CD4-positive, alpha-beta T cell treated with Interleukin-4 for 1 hour (primary cell): ENCODE data around the gene LTC4S.

Experiments
- DNase-seq, 2 donors: peaks; one replicate each; pipeline ENCODE4 v3.0.0-alpha.2; 2020 to 2022

LTC4S gene

DNA sequence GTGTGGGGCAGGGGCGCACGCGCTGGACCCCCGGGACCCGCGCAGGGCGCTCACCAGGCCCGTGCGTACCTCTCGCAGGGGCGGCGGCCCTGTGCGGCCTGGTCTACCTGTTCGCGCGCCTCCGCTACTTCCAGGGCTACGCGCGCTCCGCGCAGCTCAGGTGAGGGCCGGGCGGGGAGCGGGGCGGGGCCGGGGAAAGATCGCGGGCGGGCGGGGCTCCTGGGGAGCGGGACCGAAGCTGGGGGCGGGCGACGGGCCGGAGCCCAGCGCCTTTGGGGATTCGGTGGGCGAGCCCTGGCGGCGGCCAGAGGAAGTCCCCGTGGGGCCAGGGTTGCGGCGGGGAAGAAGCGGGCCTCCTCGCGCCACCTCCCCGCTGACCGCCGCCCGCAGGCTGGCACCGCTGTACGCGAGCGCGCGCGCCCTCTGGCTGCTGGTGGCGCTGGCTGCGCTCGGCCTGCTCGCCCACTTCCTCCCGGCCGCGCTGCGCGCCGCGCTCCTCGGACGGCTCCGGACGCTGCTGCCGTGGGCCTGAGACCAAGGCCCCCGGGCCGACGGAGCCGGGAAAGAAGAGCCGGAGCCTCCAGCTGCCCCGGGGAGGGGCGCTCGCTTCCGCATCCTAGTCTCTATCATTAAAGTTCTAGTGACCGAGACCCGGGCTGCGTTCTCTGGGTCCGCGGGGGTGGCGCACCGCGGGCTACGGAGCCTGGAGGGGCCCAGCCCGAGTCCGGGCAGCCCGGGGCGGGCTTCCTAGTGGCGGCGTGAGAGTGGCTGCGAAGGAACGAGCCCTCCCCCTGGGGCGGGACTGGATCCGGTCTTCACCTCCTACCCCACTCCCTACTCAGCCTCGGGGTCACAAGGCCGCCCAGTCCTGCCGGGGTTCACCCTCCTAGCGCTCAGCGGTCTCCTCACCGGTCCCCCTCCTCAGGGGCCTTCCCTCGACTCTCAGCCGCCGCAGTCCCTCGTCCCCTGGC lies 2.4 kb downstream of the LTC4S start:
- DNase-seq: peak; percentile 71 to 75

DNA sequence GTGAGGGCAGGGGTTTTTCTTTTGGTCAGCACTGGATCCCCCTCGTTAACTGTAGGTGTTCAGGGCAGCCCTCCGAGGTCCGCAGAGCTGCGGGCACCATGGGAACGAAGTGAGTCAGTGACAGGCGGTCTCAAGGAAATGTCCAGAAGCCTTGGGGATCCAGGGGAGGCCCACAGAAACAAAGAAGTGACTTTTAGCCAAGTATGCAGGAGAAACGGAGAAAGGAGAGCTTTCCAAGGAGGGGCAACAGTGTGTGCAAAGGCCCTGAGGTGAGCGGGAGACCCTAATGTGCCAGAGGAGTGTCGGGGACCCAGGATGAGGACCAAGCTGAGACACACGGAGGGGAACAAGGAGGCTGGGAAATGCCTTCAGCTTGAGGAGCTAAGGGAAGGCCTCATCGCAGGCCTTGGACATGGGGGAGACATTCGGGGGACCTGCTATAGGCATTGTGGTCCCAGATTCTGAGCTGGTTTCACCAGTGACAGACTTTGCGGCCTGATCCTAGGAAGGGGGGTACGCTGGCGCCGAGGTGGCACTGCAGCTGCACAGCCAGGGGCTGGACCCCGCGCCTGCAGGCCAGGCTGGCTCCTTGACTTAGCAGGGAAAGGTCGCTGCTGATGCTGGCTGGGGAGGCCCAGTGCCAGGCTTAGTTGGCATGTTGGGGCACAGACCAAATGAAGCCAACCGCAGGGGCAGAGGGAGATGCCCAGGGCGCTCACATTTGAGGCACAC lies 3.3 kb downstream of the LTC4S start:
- no peak for DNase-seq

GRCh38 chr5:179797741-179798140 lies 4.0 kb downstream of the LTC4S start:
- no peak for DNase-seq

DNA sequence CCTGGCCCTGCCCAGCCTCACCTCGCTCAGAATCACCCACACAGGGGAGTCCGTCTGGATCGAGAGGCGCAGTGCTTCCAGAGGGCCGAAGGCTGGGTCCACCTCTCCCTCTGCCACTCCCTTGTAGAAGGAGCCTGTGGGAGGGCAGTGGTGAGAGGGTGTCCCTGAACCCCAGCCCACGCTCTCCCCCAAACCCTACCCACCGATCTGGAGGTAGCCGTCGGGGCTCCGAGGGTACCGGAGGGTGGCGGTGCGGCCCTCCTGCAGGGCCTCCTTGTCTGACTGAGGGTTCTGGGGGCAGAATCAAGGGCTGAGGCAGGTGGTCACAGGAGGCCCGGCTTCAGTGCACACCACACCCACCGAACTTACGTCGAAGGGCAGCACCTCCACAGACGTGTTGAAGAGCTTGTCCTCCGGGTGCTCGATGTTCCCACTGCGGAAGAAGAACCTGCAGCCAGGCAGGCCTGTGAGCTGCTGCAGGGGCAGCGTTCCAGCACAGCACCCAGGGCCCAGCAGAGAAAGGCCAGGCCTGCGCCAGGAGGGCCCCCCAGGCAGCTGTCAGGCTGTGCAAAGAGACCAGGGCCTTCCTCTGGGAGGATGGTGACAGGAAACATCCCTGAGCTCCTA lies 4.5 kb downstream of the LTC4S start:
- no peak for DNase-seq

- no peak for DNase-seq
Measured at GRCh38 chr5:179798771-179799643, 5.2 kb downstream of the LTC4S start.

GRCh38 chr5:179799644-179799973 lies 5.8 kb downstream of the LTC4S start:
- DNase-seq: no peak

GRCh38 chr5:179800071-179800695 lies 6.4 kb downstream of the LTC4S start:
- no peak for DNase-seq

DNA sequence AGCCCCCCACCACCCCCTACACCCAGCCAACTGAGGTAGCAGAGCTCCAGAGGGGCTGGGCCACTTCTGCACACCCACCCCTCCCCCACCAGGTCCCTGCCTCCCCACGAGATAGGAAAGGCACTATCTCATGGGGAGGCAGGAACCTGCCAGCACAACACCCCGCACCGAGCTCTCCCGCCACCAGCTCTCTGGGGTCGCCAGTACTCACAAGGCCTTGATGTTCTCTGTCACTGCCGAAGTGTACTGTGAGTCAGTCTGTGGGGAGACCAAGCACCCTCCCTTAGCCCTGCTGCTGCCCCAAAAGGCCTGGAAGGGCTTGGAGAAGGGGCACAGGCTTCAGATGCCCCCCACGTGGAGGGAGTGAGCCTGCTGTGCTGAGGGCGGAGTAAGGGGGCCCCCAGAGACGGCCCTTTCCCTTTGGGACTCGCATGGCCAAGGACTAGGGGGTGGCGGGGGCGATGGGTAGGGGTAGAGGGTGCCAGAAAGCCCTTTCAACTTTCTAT lies 7.0 kb downstream of the LTC4S start:
- DNase-seq: no peak

DNA sequence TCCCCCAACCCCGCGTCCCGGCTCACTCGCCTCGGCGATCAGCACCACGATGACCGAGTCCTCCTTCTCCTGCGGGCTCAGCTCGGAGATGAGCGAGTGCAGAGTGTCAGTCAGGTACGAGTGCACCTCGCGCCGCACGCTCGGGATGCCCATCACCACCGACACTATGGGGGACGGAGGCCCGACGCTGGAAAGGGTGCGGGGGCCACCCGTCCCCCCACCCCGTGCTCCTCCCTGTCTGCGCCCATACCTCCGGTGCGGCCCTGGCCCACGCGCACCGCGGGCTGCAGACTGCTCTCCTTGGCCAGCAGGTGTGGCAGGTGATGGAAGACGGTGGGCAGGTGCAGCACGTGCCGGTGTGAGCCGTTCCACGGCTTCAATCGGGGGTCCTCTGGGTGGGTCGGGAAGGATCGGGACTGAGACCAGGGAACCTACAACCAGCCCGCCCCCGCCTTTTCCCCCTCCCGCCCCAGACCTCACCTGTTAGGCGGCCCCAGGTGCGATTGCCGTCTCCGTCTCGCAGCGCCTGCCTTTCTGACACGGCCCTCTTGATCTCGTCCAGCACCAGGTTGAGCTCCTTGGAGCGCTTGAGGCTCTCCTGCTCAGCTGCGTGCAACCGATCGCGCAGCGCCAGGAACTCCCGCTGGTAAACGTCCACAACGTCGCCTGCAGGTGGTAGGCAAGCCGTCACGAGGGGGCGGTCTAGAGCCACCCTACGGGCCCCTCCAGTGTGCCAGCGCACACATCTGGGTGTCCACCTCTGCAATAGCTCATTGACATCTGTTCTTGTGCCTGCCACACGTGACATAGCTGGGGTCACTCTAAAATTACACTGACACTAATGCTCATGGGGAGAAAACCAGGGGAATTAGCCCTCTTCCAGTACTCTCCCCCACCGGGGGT lies 7.8 kb downstream of the LTC4S start:
- DNase-seq: peak; percentile 85 to 86

DNA sequence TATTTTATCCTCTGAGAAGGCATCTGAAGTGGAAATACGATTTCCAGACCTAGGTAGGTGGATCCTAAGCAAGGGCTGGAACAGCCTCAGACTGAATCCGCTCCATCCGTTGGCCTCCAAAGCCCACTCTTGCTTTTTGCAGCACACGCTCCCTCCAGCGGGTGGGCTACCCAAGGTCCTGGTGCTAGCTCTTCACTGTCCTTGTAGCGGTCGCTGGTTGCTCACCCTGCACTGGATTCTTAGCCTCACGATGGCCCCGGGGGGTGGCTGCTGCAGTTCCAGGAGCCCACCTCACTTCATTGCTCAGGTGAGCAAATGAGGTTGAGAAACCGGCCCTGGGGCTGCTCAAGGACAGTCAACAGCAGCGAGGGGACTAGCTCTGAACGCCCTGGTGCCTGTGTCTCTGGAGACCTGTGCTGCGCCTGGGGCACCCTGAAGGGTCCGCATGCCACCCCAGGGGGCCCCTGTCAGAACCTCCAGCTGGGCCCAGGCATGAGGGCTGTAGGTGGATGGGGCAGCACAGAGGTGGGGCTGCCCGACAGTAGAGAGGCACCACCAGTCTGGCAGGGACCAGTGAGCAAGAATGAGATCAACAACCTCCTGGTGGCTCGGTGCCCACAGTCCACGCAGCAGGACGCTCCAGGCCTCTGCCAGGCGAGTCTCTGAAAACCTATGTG lies 8.6 kb downstream of the LTC4S start:
- no peak for DNase-seq

GRCh38 chr5:179802950-179803562 lies 9.3 kb downstream of the LTC4S start:
- DNase-seq: no peak

GRCh38 chr5:179803651-179804554 lies 10.1 kb downstream of the LTC4S start:
- peak in 1 of 2 donors; percentile 39 for DNase-seq

- no peak for DNase-seq
Measured at GRCh38 chr5:179804555-179804947, 10.8 kb downstream of the LTC4S start.

DNA sequence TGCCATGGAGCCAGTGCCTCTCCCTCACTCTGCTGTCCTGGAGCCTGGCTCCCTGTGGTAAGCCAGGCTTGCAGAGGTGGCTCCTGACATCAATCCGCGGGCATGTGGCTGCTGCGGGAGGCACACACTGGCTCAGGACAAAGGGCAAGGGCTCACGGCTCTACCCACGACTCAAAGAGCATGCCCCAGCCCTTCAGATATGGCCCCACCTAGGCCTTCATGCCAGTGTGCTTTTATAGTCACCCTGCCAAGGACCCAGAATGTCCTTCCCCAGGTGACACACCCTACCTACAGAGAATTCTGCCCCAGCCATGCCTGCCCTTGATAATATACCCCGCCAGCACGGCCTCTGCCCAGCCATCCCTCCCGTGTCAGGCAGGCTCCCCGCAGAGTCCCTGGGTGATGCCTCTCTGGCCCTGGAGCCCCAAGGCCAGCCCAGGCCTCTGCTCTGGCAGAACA lies 11.3 kb downstream of the LTC4S start:
- DNase-seq: no peak

- peak; percentile 43 for DNase-seq
Measured at GRCh38 chr5:179805529-179806249, 11.9 kb downstream of the LTC4S start.

DNA sequence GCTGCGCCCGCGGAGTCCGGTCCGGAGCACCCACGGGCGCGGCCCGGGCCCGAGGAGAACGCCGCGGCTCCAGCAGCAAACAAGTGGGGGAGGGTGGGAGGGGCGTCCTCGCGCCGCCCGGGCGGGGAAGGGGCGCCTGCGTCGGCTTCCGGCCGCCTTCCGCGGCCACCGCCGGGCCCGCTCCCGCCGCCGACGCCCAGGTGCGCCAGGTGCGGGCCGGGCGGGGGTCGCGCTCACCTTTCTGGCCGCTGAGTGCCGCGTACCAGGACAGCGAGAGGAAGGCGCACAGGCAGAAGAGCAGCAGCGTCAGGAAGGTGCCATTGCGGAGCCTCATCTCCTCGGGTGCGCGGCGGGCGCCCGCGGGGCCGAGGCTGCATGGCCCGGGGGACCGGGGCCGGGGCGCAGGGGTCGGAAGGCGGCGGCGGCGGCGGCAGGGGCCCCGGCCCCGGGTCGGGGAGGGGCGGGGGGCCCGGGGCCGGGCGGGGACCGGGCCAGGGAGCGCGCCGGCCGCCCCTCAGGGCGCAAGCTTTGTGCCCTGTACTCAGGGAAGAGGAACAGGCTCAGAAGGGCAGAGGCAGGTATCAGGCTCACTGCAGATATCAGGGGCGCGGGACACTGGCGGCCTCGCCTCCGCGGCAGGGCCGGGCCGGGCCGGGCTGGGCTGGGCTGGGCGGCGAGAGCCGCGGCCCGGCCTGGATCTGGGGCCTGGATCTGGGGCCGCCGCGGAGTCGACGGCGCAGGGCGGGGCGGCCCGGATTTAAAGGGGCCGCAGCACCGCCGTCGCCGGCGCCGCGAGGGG lies 12.7 kb downstream of the LTC4S start, which contains the start of gene MGAT4B:
MGAT4B (minus strand) TSS at position 617 of the 799 bp plus-strand sequence; CDS start at position 334, 283 bp downstream.
- peak; percentile 62 to 67 for DNase-seq
